ENCODE measurements around the gene SCNN1A.

DNA sequence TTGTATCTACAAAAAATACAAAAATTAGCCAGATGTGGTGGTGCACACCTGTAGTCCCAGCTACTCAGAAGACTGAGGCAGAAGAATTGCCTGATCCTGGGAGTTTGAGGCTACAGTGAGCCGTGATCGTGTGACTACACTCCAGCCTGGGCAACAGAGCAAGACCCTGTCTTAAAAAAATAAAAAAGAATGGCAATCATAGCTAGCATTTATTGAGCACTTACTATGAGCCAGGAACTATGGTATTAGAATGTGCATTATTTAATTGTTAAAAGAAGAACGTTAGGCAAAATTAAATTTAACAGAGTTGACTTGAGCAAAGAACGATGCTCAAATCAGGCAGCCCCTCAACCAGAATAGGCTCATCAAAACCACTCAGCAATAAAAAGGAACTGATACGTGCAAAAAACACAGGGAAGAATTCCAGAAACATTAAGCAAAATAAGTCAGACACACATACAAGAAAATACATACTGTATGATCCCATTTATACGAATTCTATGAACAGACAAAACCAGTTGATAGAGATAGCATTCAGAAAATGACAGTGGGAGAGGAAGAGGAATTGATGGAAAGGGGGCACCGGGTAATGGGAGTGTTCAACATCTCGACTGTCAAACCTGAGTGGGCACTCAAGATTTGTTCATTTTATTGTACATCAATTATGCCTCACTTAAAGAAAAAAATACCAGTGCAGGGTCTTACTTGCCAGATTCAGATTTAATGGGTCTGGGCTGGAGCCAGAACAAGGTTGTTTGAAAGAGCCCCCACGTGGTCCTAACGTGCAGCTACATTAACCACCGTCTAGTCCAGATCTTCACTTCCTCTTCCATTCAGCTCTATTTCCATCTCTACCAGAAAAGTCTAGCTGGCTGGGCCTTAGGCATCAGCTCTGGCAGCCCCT lies 8.0 kb downstream of the SCNN1A start:
- TF ChIP-seq EP300 (IDR thresholded peaks at IDR 0.05) (no peak), CTCF (IDR thresholded peaks at IDR 0.05) (no peak), POLR2A (IDR thresholded peaks at IDR 0.05) (no peak)

Data from ovary (tissue), 3 donors.